Nucleus accumbens (tissue), 56 donors: ENCODE measurements around the gene NOSTRIN.
"Not testable (repeated sequence)": the region's sequence is repeated elsewhere in the genome, so short reads cannot be mapped to it uniquely, and the experiment has no call there.

Experiments
- DNase-seq, 56 donors: peaks; one replicate each; lab custom pipeline; 2025; lab: John Stamatoyannopoulos, UW

NOSTRIN gene

GRCh38 chr2:168816369-168816768 is 13.9 kb downstream of the NOSTRIN start:
- DNase-seq, result no peak

- no peak for DNase-seq
Measured at GRCh38 chr2:168819050-168819715, 16.7 kb downstream of the NOSTRIN start.

GRCh38 chr2:168819829-168820489 is 17.5 kb downstream of the NOSTRIN start:
- peak in 16 of 56 donors; percentile 1 to 46 (median 7) for DNase-seq

- no peak for DNase-seq
Measured at GRCh38 chr2:168821577-168821976, 19.1 kb downstream of the NOSTRIN start.

GRCh38 chr2:168821992-168822391 is 19.6 kb downstream of the NOSTRIN start:
- no peak for DNase-seq

GRCh38 chr2:168825126-168825525 is 22.7 kb downstream of the NOSTRIN start:
- no peak for DNase-seq

- DNase-seq, result no peak
Measured at GRCh38 chr2:168830958-168831357, 28.5 kb downstream of the NOSTRIN start.

GRCh38 chr2:168831662-168832061 is 29.2 kb downstream of the NOSTRIN start:
- DNase-seq, result no peak

- no peak for DNase-seq
Measured at GRCh38 chr2:168835969-168836368, 33.5 kb downstream of the NOSTRIN start.

- no peak for DNase-seq
Measured at GRCh38 chr2:168841445-168841844, 39.0 kb downstream of the NOSTRIN start.

- no peak for DNase-seq
Measured at GRCh38 chr2:168843253-168843652, 40.8 kb downstream of the NOSTRIN start.

- no peak for DNase-seq
Measured at GRCh38 chr2:168848225-168848624, 45.8 kb downstream of the NOSTRIN start.

GRCh38 chr2:168849610-168850009 is 47.2 kb downstream of the NOSTRIN start:
- DNase-seq, result peak in 1 of 56 donors; percentile 5

GRCh38 chr2:168850846-168851245 is 48.4 kb downstream of the NOSTRIN start:
- DNase-seq, result no peak

- DNase-seq, result no peak
Measured at GRCh38 chr2:168851674-168852320, 49.4 kb downstream of the NOSTRIN start.

GRCh38 chr2:168852481-168852880 is 50.0 kb downstream of the NOSTRIN start:
- DNase-seq, result no peak

- no peak for DNase-seq
Measured at GRCh38 chr2:168853471-168853870, 51.0 kb downstream of the NOSTRIN start.

GRCh38 chr2:168854651-168855050 is 52.2 kb downstream of the NOSTRIN start:
- DNase-seq, result no peak

GRCh38 chr2:168855601-168856000 is 53.2 kb downstream of the NOSTRIN start:
- no peak for DNase-seq

- DNase-seq, result no peak
Measured at GRCh38 chr2:168858146-168858545, 55.7 kb downstream of the NOSTRIN start.

- DNase-seq, result not testable (repeated sequence)
Measured at GRCh38 chr2:168867164-168867563, 64.7 kb downstream of the NOSTRIN start.

- not testable (repeated sequence) for DNase-seq
Measured at GRCh38 chr2:168870369-168870768, 67.9 kb downstream of the NOSTRIN start.
